ENCODE results near the gene MYO1G. TPM values are rescaled to one million over a fixed set of nuclear protein-coding genes. Genes with fewer than 3 reads are reported as not detected.

MYO1G gene
- total RNA-seq, 4 donors from 2014 or later, result 2.5 to 8.3 (median 6.4) TPM

DNA sequence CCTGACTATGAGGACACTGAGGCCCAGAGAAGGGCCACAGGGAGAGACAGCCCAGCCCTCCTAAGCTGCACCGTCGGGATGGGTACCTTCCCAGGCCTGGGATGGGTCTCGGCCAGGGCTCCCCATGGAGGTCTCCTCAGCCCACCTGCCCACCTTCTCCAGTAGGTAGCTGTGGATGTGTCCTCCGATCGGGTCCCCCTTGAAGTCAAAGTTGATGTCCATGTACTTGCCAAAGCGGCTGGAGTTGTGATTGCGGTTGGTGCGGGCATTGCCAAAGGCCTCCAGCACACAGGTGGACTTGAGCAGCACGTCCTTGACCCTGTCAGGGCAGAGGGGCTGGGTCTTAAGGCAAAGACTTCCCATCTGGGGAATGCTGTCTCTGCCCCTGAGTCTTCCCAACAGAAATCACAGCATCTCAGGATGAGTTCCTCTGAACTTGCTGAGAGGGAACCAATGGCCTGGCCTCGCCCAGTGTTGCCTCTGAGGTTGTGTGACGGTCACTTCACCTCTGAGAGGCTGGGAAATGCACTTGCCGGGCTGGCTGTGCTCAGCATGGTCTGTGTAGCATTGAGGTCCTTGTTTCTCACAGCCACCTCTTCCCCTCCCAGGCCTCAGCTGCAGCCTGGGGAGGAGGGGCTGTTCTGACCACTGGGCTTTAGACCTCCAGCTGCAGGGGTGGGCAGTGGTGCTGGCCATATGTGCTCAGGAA is 3.3 kb downstream of the MYO1G start:
- Histone ChIP-seq H3K4me3 (no peak overlapping the region), H3K9me3 (no peaks in the 10 kb centered on the region), H3K27me3 (no peaks in the 10 kb centered on the region), H3K4me1 (peaks cover 0 to 13% (median 7%) of the 10 kb centered on the region in 4 donors), H3K36me3 (no peaks in the 10 kb centered on the region), H3K27ac (no peak overlapping the region)
- TF ChIP-seq, protein P1, sequence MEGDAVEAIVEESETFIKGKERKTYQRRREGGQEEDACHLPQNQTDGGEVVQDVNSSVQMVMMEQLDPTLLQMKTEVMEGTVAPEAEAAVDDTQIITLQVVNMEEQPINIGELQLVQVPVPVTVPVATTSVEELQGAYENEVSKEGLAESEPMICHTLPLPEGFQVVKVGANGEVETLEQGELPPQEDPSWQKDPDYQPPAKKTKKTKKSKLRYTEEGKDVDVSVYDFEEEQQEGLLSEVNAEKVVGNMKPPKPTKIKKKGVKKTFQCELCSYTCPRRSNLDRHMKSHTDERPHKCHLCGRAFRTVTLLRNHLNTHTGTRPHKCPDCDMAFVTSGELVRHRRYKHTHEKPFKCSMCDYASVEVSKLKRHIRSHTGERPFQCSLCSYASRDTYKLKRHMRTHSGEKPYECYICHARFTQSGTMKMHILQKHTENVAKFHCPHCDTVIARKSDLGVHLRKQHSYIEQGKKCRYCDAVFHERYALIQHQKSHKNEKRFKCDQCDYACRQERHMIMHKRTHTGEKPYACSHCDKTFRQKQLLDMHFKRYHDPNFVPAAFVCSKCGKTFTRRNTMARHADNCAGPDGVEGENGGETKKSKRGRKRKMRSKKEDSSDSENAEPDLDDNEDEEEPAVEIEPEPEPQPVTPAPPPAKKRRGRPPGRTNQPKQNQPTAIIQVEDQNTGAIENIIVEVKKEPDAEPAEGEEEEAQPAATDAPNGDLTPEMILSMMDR (IDR thresholded peaks at IDR 0.05), result no peak
- TF ChIP-seq EP300 (IDR thresholded peaks at IDR 0.05; ENCODE audit: low read depth) (no peak), POLR2A (IDR thresholded peaks at IDR 0.05) (no peak), POLR2AphosphoS5 (IDR thresholded peaks at IDR 0.05) (no peak)
- 92 to 100% methylated on average over 1 to 10 of the region's 12 CpGs for WGBS, 2 donors (ENCODE audit: low coverage in 1 of 2)
- in situ Hi-C loops (cut with MboI; ENCODE audit: low pct_ligation_motif_present in 1 of 4, low pct_unique_long_range_greater_than_20kb in 1 of 4, low sequenced_read_pairs in 3 of 4) (no loop called here), intact Hi-C loops (cut with DNase I; ENCODE audit: low total_unique reads) (loop anchor here (10.0 kb wide), 1 partner anchor 159 kb away; no protein-coding TSS in a partner anchor)
- no peak for DNase-seq

GRCh38 chr7:44974549-44974948 is 4.3 kb downstream of the MYO1G start:
- no peak overlapping the region for H3K4me3 ChIP-seq
- no peaks in the 10 kb centered on the region for H3K36me3 ChIP-seq
- no peak overlapping the region for H3K27ac ChIP-seq
- 88% methylated on average over 7 of the region's 7 CpGs; no CpG with 5 or more reads in 1 of the 2 donors for WGBS, 2 donors (ENCODE audit: low coverage in 1 of 2)
- no peak for DNase-seq
- peaks cover 0 to 3% (median under 1%) of the 10 kb centered on the region in 4 donors for H3K4me1 ChIP-seq
- intact Hi-C loops (cut with DNase I; ENCODE audit: low total_unique reads) (loop anchor here (10.0 kb wide), 1 partner anchor 160 kb away; no protein-coding TSS in a partner anchor), in situ Hi-C loops (cut with MboI; ENCODE audit: low pct_ligation_motif_present in 1 of 4, low pct_unique_long_range_greater_than_20kb in 1 of 4, low sequenced_read_pairs in 3 of 4) (no loop called here)
- H3K27me3 ChIP-seq, result no peaks in the 10 kb centered on the region
- H3K9me3 ChIP-seq, result no peaks in the 10 kb centered on the region
- TF ChIP-seq EP300 (IDR thresholded peaks at IDR 0.05; ENCODE audit: low read depth) (no peak), POLR2A (IDR thresholded peaks at IDR 0.05) (no peak), POLR2AphosphoS5 (IDR thresholded peaks at IDR 0.05) (no peak)
- TF ChIP-seq, protein P1 (IDR thresholded peaks at IDR 0.05), result no peak

DNA sequence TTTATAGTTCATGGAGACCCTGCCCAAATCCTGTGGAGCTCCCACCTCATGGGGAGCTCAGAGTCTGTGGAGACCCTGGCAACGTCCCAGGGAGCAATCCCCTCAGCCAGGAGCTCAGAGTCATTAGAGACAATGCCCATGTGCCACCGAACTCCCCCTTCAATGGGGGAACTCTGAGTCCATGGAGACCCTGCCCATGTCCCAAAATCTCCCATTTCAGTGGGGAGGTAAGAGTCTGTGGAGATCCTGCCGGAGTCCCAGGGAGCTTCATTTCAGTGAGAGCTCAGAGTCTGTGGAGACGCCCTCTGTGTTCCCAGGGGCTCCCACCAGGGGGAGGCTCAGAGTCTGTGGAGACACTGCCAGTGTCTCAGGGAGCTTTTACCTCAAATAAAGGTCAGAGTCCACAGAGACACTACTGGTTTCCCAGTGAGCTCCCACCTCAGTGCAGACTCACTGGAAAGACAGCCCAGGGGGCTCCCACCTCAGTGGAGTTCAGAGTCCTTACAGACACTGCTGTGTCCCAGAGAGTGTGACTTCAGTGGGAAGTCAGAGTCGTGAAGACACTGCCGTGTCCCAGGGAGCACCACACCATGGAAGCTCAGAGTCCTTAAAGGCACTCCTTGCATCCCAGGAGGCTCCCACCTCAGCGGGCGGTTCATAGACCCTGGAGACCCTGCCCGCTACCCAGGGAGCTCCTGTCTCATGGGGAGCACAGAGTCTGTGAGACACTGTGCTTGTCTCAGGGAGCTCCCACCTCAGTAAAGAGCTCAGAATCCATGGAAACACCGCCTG is 5.0 kb downstream of the MYO1G start:
- Histone ChIP-seq H3K4me1 (no peaks in the 10 kb centered on the region), H3K27me3 (no peaks in the 10 kb centered on the region), H3K36me3 (no peaks in the 10 kb centered on the region), H3K27ac (no peak overlapping the region), H3K4me3 (no peak overlapping the region), H3K9me3 (no peaks in the 10 kb centered on the region)
- in situ Hi-C loops (cut with MboI; ENCODE audit: low pct_ligation_motif_present in 1 of 4, low pct_unique_long_range_greater_than_20kb in 1 of 4, low sequenced_read_pairs in 3 of 4) (no loop called here), intact Hi-C loops (cut with DNase I; ENCODE audit: low total_unique reads) (loop anchor here (10.0 kb wide), 1 partner anchor 161 kb away; no protein-coding TSS in a partner anchor)
- TF ChIP-seq EP300 (IDR thresholded peaks at IDR 0.05; ENCODE audit: low read depth), result no peak
- TF ChIP-seq, protein P1 (IDR thresholded peaks at IDR 0.05), result peak; percentile 35 to 62 (median 53)
- DNase-seq, result peak; percentile 68
- WGBS, 2 donors (ENCODE audit: low coverage in 1 of 2), result 81% methylated on average over 10 of the region's 10 CpGs; no CpG with 5 or more reads in 1 of the 2 donors

GRCh38 chr7:44972562-44972961 is 6.3 kb downstream of the MYO1G start:
- in situ Hi-C loops (cut with MboI; ENCODE audit: low pct_ligation_motif_present in 1 of 4, low pct_unique_long_range_greater_than_20kb in 1 of 4, low sequenced_read_pairs in 3 of 4) (no loop called here), intact Hi-C loops (cut with DNase I; ENCODE audit: low total_unique reads) (loop anchor here (10.0 kb wide), 1 partner anchor 162 kb away; no protein-coding TSS in a partner anchor)
- TF ChIP-seq POLR2A (IDR thresholded peaks at IDR 0.05), result no peak
- TF ChIP-seq, protein P1 (IDR thresholded peaks at IDR 0.05), result no peak
- no peak for TF ChIP-seq EP300 (IDR thresholded peaks at IDR 0.05; ENCODE audit: low read depth)
- TF ChIP-seq POLR2AphosphoS5 (IDR thresholded peaks at IDR 0.05), result no peak
- Histone ChIP-seq H3K4me1 (no peaks in the 10 kb centered on the region), H3K27me3 (no peaks in the 10 kb centered on the region), H3K36me3 (no peaks in the 10 kb centered on the region), H3K27ac (no peak overlapping the region), H3K9me3 (no peaks in the 10 kb centered on the region), H3K4me3 (no peak overlapping the region)
- 82% methylated on average over 3 of the region's 3 CpGs; no CpG with 5 or more reads in 1 of the 2 donors for WGBS, 2 donors (ENCODE audit: low coverage in 1 of 2)
- DNase-seq, result no peak
